Measurements from ENCODE around the gene DCN.
"Not testable (repeated sequence)": the region's sequence is repeated elsewhere in the genome, so short reads cannot be mapped to it uniquely, and the experiment has no call there.

Gene DCN

GRCh38 chr12:91182636-91183455 is at the start of gene DCN:
TSS of gene DCN (minus strand) at chr12:91182817. CDS start at chr12:91178552, 4,265 bp downstream.
- DNase-seq (ENCODE audit: low read depth): no peak

DNA sequence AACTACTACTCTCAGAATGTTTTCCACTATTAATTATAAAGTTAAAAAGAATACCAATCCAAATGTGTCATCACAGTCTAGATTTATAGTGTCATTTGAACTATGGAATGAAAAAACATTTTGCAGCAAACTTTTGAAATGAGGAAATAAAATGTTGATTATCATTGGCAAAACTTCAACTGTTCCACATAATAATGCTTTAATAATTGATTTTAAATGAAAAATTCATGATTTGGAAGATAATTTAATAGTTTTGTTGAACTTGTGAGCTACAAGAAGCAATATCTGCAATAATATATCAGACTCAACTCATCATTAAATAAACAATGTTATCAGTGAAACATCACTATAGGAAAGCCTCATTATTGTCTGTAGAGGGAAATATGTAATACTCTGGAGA is 48.2 kb upstream of the DCN start:
- DNase-seq (ENCODE audit: low read depth): no peak

DNA sequence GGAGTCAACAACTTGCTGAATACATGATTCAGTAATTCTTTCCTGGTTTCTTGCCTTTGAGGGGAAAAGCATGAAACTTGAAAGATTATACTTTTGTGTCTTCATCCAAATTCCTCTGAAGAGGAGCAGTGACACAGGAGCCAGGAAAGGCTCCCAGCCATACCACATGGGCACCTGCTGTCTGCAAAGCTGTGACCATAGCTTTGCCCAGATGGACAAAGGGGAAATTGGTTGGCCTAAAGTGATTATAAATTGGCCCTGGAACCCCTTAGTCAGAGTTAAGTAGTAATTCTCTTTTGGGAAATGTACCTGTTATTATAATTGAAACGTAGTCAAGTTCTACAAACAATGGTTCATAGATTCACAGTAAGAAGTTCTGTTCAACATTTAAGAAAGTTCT is 44.3 kb upstream of the DCN start:
- no peak for DNase-seq (ENCODE audit: low read depth)

DNA sequence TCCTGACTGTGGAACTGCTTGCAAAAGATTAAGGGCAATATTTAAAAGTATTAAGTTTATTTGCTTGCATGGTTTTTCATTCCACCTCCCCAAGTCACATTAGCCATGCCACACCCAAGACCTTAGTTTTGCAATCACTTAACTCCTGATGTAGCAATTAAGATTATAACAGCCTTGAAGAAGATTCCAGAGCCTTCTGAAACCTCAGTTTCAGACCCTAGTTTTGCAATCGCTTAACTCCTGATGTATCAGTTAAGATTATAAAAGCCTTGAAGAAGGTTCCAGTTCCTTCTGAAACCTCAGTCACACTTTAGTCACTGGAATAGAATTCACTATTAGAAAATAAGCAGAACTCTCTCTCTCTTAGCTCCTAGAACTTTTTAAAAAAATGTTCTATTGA is 42.7 kb upstream of the DCN start:
- no peak for DNase-seq (ENCODE audit: low read depth)

DNA sequence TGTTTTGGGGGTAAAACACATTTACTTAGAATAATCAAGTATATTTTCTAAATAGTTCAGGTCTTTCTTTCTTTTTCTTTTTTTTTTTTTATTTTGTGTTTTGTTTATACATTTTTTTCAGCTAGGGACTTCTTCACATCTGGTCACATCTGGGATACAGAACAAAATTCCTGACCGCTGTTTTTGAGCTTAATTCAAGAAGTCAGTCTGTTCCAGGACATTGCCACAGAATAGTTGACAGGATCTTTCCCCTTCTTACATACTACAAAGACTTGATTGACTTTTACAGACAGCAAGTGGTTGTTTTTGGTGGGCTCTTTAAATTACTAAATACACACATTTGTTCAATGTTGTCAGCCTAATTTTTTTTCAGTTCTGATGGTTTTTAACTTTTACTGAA is 41.8 kb upstream of the DCN start:
- no peak for DNase-seq (ENCODE audit: low read depth)

DNA sequence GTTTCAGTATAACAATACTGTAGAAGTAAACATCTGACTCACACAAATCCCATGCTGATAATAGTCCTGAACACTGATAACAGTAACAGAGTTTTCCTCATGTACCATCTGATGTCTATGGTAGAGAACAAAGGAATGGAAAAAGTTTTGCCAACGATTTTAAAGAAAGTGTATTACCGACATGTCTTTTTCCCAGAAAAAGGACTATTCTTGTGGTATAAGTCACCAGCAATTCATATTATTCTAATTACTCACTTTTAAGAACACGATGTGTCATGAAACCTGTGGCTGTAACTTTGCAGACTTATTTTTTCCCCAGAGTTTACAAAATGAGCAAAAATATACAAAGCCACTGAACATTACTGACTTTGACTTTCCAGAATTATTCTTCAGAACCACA is 40.1 kb upstream of the DCN start:
- DNase-seq (ENCODE audit: low read depth): no peak

DNA sequence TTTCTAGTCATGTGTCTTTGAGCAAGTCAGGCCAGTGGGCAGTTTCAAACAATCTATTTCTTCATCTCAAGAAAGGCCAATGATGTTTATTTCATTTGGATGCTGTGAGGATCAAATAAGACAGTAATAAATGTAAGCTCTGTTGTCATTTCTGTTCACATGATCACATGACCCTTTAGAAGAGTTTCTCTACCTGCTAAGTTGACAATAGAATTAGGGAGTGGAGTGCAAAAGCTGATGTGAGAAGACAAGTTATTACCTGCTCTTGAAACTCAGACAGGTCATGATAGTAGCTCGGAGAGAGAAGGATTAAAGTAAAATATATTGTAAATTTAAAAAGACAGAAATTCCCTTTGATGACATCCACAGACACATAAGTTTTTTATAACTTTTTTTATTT is 37.3 kb upstream of the DCN start:
- no peak for DNase-seq (ENCODE audit: low read depth)

DNA sequence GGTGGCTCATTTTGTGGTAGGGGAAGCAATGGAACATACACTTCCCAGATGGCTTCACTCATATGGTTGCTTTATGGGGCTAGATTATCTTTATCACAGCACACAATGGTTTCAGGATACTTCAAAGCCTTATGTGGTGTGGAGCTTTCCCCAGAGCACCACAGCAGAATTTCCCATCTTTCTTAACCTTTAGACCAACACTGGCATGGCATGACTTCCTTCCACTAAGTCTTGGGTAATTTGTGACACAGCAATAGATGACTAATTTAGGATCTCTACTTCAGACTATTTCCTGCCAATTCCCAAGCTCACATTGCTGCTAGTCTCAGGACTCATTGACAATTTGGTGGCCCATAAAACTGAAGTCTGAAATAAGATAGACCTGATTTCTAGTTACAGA is 36.9 kb upstream of the DCN start:
- DNase-seq (ENCODE audit: low read depth): no peak

DNA sequence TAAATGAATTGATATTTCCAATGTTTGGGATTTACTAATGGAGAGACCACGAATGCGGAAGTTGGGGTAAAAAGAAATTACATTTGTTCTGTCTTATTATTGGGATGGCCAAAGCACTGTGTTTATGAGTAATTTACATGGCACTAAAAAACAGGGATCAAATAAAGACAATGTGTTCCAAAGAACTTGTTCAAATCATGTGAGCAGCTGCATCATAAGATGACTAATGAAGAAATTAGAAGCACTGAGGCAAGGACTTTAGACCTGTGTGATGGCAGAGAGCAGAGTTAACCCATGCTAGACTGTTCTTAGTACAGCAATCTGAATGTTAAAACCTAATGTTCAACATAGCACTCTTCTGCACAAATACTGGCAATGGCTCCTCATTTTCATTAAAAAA is 34.3 kb upstream of the DCN start:
- no peak for DNase-seq (ENCODE audit: low read depth)

DNA sequence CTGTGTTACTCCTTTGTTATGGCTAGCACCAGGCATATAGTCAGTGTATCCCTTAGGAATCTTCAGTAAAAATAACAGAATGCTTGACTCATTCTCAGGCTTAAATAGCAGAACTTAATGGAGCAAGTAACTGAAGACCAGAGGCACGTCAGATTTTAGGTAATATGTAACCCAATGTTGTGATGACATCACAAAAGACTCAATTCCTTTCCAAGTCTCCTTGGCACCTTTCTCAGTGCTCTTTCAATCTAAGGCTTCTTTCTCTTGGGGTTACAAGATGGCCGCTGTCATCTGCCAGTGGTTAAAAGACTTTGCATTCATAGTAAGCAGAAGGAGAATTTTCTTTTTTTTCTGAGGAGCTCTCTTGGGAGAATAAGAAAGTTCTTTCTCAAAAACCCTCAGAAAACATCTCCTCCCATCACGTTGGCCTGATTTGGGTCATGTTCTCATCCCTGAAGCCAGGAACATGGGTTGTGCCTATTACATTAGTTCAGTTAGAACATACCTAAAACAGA is 33.4 kb upstream of the DCN start:
- no peak for DNase-seq (ENCODE audit: low read depth)

GRCh38 chr12:91211866-91212265 is 29.2 kb upstream of the DCN start:
- no peak for DNase-seq (ENCODE audit: low read depth)

DNA sequence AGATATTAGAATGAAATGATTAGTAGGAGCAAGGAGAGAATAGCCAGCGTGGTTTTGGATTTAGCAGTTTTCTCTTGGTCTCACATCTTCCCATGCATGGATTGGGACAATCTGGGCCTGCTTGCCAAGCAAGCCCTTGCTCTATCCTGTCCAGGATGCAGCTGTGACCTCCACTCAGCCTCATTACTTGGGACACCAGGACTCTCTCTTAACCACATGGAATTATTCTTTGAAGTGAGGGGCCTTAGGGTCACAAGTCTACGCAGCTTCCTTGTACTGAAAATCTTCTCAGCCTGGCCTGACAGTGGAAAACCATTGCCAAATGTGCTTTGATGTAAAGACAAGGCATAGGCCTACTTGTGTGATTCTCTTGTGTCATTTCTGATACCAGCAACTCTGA is 28.0 kb upstream of the DCN start:
- no peak for DNase-seq (ENCODE audit: low read depth)

DNA sequence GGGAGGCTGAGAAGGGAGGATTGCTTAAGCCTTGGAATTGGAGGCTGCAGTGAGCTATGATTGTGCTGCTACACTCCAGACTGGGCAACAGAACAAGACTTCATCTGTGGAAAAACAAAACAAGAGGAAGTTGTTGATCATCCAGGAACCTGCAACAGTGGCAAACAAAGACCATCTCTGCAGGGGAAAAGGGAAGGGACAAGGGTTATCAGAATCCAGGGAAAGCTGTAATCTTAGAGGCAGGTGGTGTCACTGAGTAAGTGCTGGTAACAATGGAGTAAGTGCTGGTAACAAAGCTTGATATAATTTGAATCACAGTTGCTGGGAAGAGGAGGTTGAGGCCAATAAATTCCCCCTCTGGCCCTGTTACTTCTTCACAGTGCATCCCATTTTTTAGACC is 27.5 kb upstream of the DCN start:
- no peak for DNase-seq (ENCODE audit: low read depth)

- DNase-seq (ENCODE audit: low read depth): not testable (repeated sequence)
Measured at GRCh38 chr12:91207301-91207700, 24.7 kb upstream of the DCN start.

DNA sequence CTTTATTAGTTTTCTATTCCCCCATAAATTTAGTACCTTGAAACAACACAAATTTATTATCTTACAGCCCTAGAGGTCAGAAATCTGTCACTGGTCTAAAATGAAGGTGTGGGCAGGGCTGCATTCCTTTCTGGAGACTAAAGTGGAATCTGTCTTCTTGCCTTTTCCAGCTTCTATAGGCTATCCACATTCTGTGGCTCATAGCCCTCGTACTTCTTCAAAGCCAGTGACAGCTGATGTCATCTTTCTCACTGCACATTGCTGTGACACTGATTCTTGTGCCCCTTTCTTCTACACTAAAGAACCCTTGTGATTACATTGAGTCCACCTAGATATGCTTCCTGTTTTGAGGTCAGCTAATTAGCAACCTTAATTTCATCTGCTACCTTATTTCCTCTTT is 23.2 kb upstream of the DCN start:
- no peak for DNase-seq (ENCODE audit: low read depth)

GRCh38 chr12:91204421-91204820 is 21.8 kb upstream of the DCN start:
- no peak for DNase-seq (ENCODE audit: low read depth)

DNA sequence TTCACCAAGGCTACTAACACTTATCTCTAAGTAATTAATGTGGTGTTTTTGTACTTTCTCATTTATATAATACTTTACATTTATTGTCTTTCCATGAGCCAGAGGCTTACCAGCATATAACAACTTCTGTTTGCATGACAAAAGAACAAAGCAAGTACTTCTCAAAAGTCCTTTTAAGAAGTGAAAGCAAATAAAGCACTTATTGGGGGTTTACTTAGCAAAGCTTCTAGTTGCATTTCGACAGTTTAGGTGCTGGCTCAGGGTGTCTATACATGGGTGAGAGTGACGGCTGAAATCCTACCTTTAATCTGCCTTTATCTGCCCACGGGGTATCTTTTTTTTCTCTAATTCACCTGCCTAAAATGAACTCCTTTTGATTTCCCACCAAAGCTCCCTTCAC is 21.0 kb upstream of the DCN start:
- DNase-seq (ENCODE audit: low read depth): no peak

DNA sequence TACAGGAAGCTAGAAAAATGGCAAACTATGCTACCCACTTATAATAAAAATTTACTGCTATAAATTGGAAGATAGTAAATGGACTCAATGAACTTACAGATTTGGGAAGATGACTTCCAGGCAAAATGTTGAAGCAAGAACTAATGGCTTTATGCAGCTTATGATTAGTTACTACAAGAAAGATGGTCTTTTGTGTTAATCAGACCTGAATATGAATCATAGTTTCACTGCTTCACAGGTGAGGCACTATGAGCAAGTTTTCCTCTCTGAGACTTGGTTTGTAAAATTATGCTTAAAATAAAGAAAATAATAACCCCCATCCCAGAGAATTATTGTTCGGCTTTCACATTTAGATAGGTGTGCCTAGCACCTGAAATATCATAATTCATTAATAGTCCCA is 19.8 kb upstream of the DCN start:
- no peak for DNase-seq (ENCODE audit: low read depth)

DNA sequence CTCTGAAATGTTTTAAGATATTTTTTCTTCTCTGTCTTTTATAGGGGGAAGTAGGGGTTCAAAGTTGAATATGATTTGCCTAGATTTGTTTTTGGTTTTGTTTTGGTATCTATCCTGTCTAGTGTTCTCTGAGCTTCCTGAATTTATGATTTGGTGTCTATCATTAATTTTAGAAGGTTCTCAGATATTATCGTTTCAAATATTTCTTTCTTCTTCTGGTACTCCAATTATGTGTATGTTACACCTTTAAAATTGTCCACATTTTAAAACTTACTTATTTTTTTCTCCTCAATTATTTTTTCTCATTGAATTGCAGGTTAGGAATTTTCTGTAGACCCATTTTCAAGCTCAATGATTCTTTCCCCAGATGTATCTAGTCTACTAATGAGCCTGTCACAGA is 13.8 kb upstream of the DCN start:
- DNase-seq (ENCODE audit: low read depth): no peak

- DNase-seq (ENCODE audit: low read depth): no peak
Measured at GRCh38 chr12:91194500-91194899, 11.9 kb upstream of the DCN start.

DNA sequence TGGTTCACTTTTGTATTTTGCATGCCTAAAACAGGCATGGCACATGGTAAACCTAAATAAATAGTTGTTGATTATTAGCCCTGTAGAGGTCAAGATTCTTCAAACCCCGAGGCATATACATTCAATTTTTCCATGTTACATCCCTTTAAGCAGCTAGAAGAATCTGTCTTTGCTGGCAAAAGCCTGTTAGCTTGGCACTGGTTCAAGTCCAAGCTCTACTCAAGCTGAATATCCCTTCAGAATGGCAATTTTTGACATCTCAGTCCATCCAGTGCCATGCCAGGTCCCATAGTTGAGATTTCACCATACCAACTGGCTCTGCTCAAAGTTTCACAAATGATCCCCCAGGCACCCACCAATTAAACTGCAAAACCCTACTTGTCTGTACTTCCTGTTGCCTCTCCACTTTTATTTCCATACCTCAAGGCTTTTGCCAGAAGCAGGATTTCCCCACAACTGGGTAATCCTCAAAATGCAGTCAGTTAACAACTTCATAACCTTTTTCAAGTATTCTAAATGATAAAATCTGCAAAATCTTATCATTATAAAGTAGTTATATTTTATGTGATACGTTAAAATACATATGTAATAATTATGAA is 9.0 kb upstream of the DCN start:
- no peak for DNase-seq (ENCODE audit: low read depth)

- no peak for DNase-seq (ENCODE audit: low read depth)
Measured at GRCh38 chr12:91189516-91189915, 6.9 kb upstream of the DCN start.

GRCh38 chr12:91188778-91189177 is 6.2 kb upstream of the DCN start:
- DNase-seq (ENCODE audit: low read depth): no peak

DNA sequence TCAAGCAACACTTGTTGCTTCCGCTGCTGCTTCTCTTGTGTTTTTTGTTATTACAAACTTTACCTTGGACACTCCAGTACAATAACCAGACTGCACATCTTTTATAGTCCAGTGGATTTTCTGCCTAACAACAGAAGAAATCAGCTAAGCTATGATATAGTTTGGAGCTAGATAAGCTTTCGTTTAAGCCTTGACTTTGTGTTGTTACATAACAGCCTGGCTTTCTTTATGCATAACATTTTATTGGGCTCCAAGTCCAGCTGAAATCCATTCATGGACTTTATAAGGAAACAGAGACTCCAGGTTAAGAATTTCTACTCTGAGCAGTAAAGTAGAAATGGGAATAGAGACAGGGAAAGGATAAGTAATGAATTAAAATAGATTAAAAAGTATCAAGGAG is 3.5 kb upstream of the DCN start:
- no peak for DNase-seq (ENCODE audit: low read depth)

All from stimulated activated CD8-positive, alpha-beta memory T cell treated with anti-CD3 and anti-CD28 coated beads, Interleukin-12 subunit alpha, Interleukin-12 subunit beta, amount 100 ng/mL, for 4 hours (primary cell).